Measurements from ENCODE around the gene SLC8A3. TPM values are rescaled to one million over a fixed set of nuclear protein-coding genes. Genes with fewer than 3 reads are reported as not detected.

Gene SLC8A3
- total RNA-seq, 1 experiment from 2014 or later, result not detected

DNA sequence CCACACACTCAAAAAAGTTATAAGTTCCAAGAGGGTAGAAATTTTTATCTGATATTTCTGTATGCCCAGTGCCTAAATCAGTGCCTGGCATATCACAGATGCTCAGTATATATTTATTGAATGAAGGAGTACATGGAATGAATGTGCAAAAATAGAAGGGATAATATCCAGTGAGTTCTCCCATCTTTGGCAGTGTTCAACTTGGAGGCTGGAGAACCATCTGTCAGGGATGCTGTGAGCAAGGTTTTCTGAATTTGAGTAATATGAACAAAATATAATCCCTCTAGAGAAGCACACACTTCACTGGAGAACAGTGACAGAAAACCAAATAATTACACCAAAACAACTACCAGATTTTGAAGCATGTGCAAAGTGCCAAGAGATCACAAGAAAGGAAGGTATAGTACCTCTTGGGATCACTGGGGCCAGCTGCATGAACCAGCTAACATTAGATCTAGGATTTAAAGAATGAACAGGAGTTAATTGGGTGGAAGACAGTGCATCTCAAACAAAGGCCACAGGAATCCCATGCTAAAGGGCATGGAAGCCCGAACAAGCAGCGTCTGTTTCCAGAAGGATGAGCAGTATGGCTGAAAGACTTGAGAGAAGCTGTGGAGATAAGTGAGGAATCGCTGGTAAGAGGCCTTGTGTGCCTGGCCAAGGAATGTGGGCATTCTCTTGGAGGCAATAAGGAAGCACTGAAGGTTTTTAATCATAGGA, 11.5 kb downstream of the SLC8A3 start:
- Histone ChIP-seq H3K4me3 (replicated peaks in 1 of 2; ENCODE audit: low read depth in 1 of 2, low read length in 2 of 2) (no peak overlapping the region), H3K9ac (ENCODE audit: low read length) (no peak overlapping the region), H3K27me3 (ENCODE audit: insufficient read depth, low read length) (peaks cover 83% of the 10 kb centered on the region), H4K20me1 (ENCODE audit: insufficient read depth) (no peaks in the 10 kb centered on the region), H3K9me3 (ENCODE audit: control insufficient read depth in 1 of 2, insufficient read depth in 1 of 2, low read depth in 1 of 2, low read length in 2 of 2) (no peaks in the 10 kb centered on the region), H2AFZ (ENCODE audit: low read depth, low read length, poor library complexity, severe bottlenecking) (no peak overlapping the region), H3K27ac (ENCODE audit: low read depth, low read length) (no peak overlapping the region), H3K9me2 (ENCODE audit: insufficient read depth) (no peaks in the 10 kb centered on the region), H3K4me2 (ENCODE audit: low read length) (no peak overlapping the region), H3K79me2 (ENCODE audit: insufficient read depth, low read length) (no peaks in the 10 kb centered on the region), H3K36me3 (ENCODE audit: control insufficient read depth in 1 of 2, insufficient read depth in 2 of 2, low read length in 2 of 2) (no peaks in the 10 kb centered on the region), H3K4me1 (ENCODE audit: control insufficient read depth in 1 of 2, insufficient read depth in 2 of 2, low read length in 2 of 2) (no peaks in the 10 kb centered on the region)
- TF ChIP-seq ZFX (IDR thresholded peaks at IDR 0.05) (no peak), EGR1 (IDR thresholded peaks at IDR 0.05; ENCODE audit: low read depth) (no peak), ELF1 (IDR thresholded peaks at IDR 0.05; ENCODE audit: borderline replicate concordance, low read depth) (no peak), SRF (IDR thresholded peaks at IDR 0.05; ENCODE audit: low read depth) (no peak), RAD21 (IDR thresholded peaks at IDR 0.05; ENCODE audit: low read depth) (no peak), POLR2A (IDR thresholded peaks at IDR 0.05; ENCODE audit: borderline replicate concordance, extremely low read depth, insufficient read depth, insufficient read length) (no peak), SIN3A (IDR thresholded peaks at IDR 0.05; ENCODE audit: low read depth) (no peak)
- TF ChIP-seq, protein P1, sequence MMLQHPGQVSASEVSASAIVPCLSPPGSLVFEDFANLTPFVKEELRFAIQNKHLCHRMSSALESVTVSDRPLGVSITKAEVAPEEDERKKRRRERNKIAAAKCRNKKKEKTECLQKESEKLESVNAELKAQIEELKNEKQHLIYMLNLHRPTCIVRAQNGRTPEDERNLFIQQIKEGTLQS (IDR thresholded peaks at IDR 0.05), result no peak
- TF ChIP-seq, protein P2, sequence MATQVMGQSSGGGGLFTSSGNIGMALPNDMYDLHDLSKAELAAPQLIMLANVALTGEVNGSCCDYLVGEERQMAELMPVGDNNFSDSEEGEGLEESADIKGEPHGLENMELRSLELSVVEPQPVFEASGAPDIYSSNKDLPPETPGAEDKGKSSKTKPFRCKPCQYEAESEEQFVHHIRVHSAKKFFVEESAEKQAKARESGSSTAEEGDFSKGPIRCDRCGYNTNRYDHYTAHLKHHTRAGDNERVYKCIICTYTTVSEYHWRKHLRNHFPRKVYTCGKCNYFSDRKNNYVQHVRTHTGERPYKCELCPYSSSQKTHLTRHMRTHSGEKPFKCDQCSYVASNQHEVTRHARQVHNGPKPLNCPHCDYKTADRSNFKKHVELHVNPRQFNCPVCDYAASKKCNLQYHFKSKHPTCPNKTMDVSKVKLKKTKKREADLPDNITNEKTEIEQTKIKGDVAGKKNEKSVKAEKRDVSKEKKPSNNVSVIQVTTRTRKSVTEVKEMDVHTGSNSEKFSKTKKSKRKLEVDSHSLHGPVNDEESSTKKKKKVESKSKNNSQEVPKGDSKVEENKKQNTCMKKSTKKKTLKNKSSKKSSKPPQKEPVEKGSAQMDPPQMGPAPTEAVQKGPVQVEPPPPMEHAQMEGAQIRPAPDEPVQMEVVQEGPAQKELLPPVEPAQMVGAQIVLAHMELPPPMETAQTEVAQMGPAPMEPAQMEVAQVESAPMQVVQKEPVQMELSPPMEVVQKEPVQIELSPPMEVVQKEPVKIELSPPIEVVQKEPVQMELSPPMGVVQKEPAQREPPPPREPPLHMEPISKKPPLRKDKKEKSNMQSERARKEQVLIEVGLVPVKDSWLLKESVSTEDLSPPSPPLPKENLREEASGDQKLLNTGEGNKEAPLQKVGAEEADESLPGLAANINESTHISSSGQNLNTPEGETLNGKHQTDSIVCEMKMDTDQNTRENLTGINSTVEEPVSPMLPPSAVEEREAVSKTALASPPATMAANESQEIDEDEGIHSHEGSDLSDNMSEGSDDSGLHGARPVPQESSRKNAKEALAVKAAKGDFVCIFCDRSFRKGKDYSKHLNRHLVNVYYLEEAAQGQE (IDR thresholded peaks at IDR 0.05; ENCODE audit: low read depth), result no peak
- TF ChIP-seq, protein P3, sequence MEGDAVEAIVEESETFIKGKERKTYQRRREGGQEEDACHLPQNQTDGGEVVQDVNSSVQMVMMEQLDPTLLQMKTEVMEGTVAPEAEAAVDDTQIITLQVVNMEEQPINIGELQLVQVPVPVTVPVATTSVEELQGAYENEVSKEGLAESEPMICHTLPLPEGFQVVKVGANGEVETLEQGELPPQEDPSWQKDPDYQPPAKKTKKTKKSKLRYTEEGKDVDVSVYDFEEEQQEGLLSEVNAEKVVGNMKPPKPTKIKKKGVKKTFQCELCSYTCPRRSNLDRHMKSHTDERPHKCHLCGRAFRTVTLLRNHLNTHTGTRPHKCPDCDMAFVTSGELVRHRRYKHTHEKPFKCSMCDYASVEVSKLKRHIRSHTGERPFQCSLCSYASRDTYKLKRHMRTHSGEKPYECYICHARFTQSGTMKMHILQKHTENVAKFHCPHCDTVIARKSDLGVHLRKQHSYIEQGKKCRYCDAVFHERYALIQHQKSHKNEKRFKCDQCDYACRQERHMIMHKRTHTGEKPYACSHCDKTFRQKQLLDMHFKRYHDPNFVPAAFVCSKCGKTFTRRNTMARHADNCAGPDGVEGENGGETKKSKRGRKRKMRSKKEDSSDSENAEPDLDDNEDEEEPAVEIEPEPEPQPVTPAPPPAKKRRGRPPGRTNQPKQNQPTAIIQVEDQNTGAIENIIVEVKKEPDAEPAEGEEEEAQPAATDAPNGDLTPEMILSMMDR (IDR thresholded peaks at IDR 0.05 in 2 of 3, conservative IDR thresholded peaks at IDR 0.05 in 1 of 3; ENCODE audit: borderline replicate concordance in 1 of 3, insufficient read depth in 1 of 3, low read depth in 2 of 3, low read length in 2 of 3), result no peak
- no peak for DNase-seq (ENCODE audit: low read depth, low spot score)
- ChIA-PET CTCF (no interaction called here), POLR2A (no interaction called here), RAD21 (ENCODE audit: low non-redundant PET in 1 of 2, low total read pairs in 2 of 2, uncharacterized antibody in 2 of 2, unreplicated experiment in 2 of 2) (no interaction called here)
- intact Hi-C loops (cut with micrococcal nuclease), result no loop called here
- no peak for ATAC-seq
- BruUV-seq (replicated peaks), result no TSS peak
